Calu3 (cell line): ENCODE measurements around the gene MARK2. TPM values are rescaled to one million over a fixed set of nuclear protein-coding genes. Genes with fewer than 3 reads are reported as not detected.

Source experiments
- BruUV-seq: library from RNA; stranded (reverse); fragments of 400-500 nt; replicated peaks from 2 replicates; lab custom pipeline; 2021; lab: Mats Ljungman, UMichigan
- CTCF ChIA-PET: fragments of 300-600 bp; sonication (Branson Sonifier 250); formaldehyde crosslinking; loops from one replicate; lab custom pipeline; 2022; ENCODE audit warnings: antibody characterized with exemption; lab: Charles Lee
- DNase-seq: peaks from one replicate; pipeline ENCODE4 v3.0.0; 2022
- H3K27ac Mint-ChIP-seq: one replicate; pipeline ENCODE4 v1.8.0; 2022; ENCODE audit warnings: mixed read lengths; ENCODE audit not compliant: unreplicated experiment
- H3K27me3 Mint-ChIP-seq: one replicate; pipeline ENCODE4 v1.8.0; 2022; ENCODE audit warnings: mixed read lengths; ENCODE audit not compliant: unreplicated experiment
- H3K36me3 Mint-ChIP-seq: one replicate; pipeline ENCODE4 v1.8.0; 2022; ENCODE audit warnings: mild to moderate bottlenecking, moderate library complexity, mixed read lengths; ENCODE audit not compliant: insufficient read depth, unreplicated experiment
- H3K4me1 Mint-ChIP-seq: one replicate; pipeline ENCODE4 v1.8.0; 2022; ENCODE audit warnings: mild to moderate bottlenecking, low read depth, mixed read lengths; ENCODE audit not compliant: unreplicated experiment
- H3K4me3 Mint-ChIP-seq: one replicate; pipeline ENCODE4 v1.8.0; 2022; ENCODE audit warnings: mild to moderate bottlenecking, low read depth, moderate library complexity, mixed read lengths; ENCODE audit not compliant: unreplicated experiment
- H3K9me3 Mint-ChIP-seq: one replicate; pipeline ENCODE4 v1.8.0; 2022; ENCODE audit warnings: low read depth, mixed read lengths; ENCODE audit not compliant: unreplicated experiment
- CTCF ChIP-seq: fragments of 200-600 bp; IDR thresholded peaks from one replicate; pipeline ENCODE4 v1.8.0; 2022; ENCODE audit warnings: antibody characterized with exemption; ENCODE audit not compliant: unreplicated experiment
- intact Hi-C: fragments of 100-400 bp; cut with micrococcal nuclease; formaldehyde crosslinking; loops from one replicate; pipeline ENCODE4 v1.10.0; 2022; ENCODE audit not compliant: unreplicated experiment
- total RNA-seq: library from RNA; stranded (reverse); gene quantifications from 2 replicates; pipeline ENCODE4 v1.2.3, GENCODE V29; 2022

MARK2 gene
- total RNA-seq, 1 experiment from 2014 or later: 63.1 TPM

DNA sequence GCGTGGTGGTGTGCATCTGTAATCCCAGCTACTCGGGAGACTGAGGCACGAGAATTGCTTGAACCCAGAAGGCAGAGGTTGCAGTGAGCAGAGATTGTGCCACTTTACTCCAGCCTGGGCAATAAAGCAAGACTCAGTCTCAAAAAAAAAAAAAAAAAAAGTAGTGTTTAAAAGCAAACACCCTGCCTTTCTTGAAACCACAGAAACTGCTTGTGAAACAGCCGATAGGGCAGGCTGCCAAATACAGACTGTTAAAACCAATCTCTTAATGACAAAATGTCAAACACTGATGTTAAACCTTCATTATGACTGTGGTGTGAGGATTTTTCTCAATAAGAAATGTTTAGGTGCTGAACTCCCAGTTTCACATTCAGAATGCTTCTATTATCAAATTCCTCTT, 27.3 kb downstream of the MARK2 start:
- intact Hi-C loops: no loop called here
- no peaks in the 10 kb centered on the region for H3K9me3 Mint-ChIP-seq
- no peaks in the 10 kb centered on the region for H3K27me3 Mint-ChIP-seq
- CTCF ChIA-PET: interaction anchor here (1.2 kb wide), 1 partner anchor 80 kb away, joined by 8 read pairs; no protein-coding TSS in a partner anchor
- no peak overlapping the region for H3K4me3 Mint-ChIP-seq
- H3K36me3 Mint-ChIP-seq: peaks cover 24% of the 10 kb centered on the region
- peaks cover 39% of the 10 kb centered on the region for H3K4me1 Mint-ChIP-seq
- DNase-seq: peak; percentile 47
- no TSS peak for BruUV-seq
- H3K27ac Mint-ChIP-seq: no peak overlapping the region
- no peak for TF ChIP-seq CTCF

DNA sequence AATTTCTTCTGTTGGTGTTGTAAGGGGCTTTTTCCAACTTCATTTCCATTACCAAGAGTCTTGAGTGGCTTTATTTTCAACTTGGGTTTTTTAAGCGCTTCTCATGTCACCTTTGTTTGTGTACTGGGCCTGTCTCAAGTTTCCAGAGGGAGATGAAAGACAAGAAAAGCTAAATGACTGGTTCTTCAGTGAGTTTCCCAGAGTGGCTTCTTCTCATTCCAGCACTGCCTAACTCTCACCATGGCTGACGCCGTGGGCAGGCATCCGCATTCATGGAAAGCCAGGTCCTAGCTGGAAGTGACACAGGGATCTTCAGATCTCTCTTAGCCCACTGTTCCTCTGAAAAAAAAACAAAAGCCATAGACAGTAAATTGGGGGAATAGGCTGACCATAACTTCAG, 28.6 kb downstream of the MARK2 start:
- CTCF ChIA-PET: interaction anchor here (1.2 kb wide), 1 partner anchor 78 kb away, joined by 8 read pairs; no protein-coding TSS in a partner anchor
- TF ChIP-seq CTCF: no peak
- intact Hi-C loops: no loop called here
- peaks cover 43% of the 10 kb centered on the region for H3K4me1 Mint-ChIP-seq
- H3K27me3 Mint-ChIP-seq: no peaks in the 10 kb centered on the region
- no peak overlapping the region for H3K27ac Mint-ChIP-seq
- peaks cover 17% of the 10 kb centered on the region for H3K36me3 Mint-ChIP-seq
- no peak for DNase-seq
- no peaks in the 10 kb centered on the region for H3K9me3 Mint-ChIP-seq
- no TSS peak for BruUV-seq
- no peak overlapping the region for H3K4me3 Mint-ChIP-seq

DNA sequence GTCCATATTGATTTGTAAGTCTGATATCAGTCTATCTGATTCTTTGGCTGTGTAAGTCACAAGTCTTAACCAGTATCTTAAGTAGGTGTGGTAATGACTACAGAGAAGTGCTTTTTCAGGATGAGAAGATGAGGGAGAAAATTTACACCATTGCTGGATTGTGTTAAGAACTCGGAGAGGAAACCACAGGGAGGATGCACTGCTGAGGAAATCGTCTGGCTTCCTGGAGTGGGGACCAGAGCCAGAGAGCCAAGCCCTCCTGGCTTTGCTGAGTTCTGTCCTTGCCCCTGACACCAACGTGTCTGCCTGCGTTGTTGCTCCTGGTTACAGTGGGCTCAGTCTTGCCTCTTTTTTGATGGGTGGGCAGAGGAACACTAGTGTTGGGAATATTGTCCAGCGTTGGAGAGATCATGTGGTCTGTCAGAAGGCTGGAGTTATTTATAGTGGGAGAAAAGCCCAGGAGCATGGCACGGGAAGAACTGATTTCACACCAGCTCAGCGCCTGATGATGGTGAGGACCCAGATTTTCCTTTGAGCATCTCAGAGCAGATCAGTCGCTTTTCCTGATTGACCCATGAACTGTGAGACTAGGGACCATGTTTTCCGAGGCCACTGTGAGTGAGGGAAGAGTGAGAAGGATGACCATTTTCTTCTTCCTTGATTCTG, 29.6 kb downstream of the MARK2 start:
- no peak overlapping the region for H3K4me3 Mint-ChIP-seq
- no peak for TF ChIP-seq CTCF
- H3K36me3 Mint-ChIP-seq: peaks cover 17% of the 10 kb centered on the region
- no peaks in the 10 kb centered on the region for H3K27me3 Mint-ChIP-seq
- DNase-seq: no peak
- CTCF ChIA-PET: interaction anchor here (0.6 to 0.9 kb wide), 2 partner anchors 20 to 24 kb away, joined by 3 to 4 read pairs; no protein-coding TSS in a partner anchor
- H3K9me3 Mint-ChIP-seq: no peaks in the 10 kb centered on the region
- BruUV-seq: no TSS peak
- H3K27ac Mint-ChIP-seq: peak overlapping the region; percentile 22
- intact Hi-C loops: no loop called here
- H3K4me1 Mint-ChIP-seq: peaks cover 42% of the 10 kb centered on the region

DNA sequence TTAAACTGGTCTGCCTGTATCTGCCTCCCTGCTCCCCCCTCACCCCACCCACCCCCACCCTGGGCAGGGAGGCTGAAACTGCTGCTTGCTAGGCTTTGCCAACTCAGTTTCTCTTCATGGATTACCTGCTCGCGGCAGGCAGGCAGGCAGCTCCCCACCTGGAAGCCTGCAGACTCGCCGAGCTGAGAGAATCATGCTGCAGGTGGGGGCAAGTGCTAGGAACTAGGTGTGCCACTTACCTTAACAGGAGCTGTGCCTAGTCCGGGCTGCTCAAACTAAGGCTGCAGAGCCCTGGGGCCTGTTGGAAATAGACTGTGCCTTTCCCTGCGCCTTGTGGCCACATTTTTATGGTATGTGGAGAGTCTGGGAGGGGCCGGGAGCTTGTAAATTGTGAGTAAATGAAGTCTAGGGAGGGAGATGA, 30.3 kb downstream of the MARK2 start:
- Mint-ChIP-seq H3K4me3 (no peak overlapping the region), H3K4me1 (peaks cover 42% of the 10 kb centered on the region), H3K36me3 (peaks cover 16% of the 10 kb centered on the region), H3K27me3 (no peaks in the 10 kb centered on the region), H3K9me3 (no peaks in the 10 kb centered on the region), H3K27ac (no peak overlapping the region)
- no TSS peak for BruUV-seq
- no peak for DNase-seq
- CTCF ChIA-PET: interaction anchor here (0.6 to 0.9 kb wide), 2 partner anchors 19 to 24 kb away, joined by 3 to 4 read pairs; no protein-coding TSS in a partner anchor
- no peak for TF ChIP-seq CTCF
- intact Hi-C loops: no loop called here
